GM18520 (cell line): Measurements from ENCODE around the gene B9D2.

Experiments
- ATAC-seq: cut with Tn5 transposase; IDR thresholded peaks from one replicate; pipeline ENCODE4 v1.9.1; 2021; ENCODE audit not compliant: unreplicated experiment

Gene B9D2

DNA sequence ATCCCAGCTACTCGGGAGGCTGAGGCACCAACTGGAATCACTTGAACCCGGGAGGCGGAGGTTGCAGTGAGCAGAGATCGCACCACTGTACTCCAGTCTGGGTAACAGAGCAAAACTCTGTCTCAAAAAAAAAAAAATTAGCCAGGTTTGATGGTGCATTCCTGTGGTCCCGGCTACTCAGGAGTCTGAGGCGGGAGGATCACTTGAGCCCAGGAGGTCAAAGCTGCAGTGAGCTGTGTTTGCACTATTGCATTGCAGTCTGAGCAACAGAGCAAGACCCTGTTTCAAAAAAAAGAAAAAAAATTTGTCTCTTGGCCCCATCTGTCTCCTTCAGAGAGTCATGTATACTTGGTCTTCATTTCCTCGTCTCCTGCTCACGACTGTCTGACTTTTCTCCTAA is 52.3 kb downstream of the B9D2 start:
- ATAC-seq, result no peak

DNA sequence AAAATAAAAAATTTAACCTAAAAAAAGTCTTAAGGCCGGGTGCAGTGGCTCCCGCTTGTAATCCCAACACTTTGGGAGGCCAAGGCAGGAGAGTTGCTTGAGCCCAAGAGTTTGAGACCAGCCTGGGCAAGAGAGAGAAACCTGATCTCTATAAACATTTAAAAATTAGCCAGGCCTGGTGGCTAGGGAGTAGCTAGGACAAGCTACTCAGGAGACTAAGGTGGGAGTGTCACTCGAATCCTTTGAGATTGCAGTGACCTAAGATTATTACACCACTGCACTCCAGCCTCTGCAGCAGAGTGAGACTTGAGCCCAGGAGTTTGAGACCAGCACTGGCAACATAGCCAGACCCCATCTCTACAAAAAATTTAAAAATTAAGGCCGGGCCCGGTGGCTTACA is 52.9 kb downstream of the B9D2 start:
- no peak for ATAC-seq

DNA sequence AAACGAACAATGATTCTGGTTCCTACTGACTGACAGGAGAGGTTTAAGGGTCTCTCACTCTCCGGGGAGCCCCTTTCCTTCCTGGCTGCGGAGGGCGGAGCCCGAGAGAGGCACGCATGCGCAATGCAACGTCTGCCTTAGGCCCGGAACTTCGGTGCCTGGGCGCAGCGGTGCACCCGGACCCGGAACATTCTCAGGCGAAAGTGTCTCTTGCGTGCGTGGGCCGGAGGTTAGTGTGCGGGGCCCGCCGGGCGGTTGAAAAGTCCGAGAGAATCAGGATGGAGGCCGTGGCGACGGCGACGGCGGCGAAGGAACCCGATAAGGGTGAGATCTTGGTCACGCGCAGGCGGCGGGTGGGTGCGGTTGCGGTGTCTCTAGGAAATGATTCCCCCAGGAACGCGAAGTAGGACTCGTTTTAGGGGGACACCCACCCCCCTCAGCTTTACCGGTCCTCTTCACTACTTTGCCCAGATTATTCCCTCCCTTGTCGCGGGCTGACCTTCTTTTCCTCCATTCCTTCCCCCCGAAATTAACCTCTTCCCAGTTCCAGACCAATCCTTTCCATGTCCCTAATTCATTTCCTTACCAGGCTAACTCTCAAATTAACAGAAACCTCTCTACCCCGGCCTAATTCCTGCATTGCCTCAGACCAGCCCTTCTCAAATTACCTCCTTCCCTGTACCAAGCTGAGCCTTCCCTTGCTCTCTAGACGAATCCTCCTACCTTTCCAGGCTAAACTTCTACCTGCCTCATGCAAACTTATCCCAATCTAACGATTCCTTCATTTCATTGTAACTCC is 53.7 kb downstream of the B9D2 start, which contains the start of gene CCDC97:
TSS of gene CCDC97 (plus strand) at position 140 of the 799 bp plus-strand sequence. CDS start at position 279, 139 bp downstream.
- ATAC-seq, result peak; percentile 64

DNA sequence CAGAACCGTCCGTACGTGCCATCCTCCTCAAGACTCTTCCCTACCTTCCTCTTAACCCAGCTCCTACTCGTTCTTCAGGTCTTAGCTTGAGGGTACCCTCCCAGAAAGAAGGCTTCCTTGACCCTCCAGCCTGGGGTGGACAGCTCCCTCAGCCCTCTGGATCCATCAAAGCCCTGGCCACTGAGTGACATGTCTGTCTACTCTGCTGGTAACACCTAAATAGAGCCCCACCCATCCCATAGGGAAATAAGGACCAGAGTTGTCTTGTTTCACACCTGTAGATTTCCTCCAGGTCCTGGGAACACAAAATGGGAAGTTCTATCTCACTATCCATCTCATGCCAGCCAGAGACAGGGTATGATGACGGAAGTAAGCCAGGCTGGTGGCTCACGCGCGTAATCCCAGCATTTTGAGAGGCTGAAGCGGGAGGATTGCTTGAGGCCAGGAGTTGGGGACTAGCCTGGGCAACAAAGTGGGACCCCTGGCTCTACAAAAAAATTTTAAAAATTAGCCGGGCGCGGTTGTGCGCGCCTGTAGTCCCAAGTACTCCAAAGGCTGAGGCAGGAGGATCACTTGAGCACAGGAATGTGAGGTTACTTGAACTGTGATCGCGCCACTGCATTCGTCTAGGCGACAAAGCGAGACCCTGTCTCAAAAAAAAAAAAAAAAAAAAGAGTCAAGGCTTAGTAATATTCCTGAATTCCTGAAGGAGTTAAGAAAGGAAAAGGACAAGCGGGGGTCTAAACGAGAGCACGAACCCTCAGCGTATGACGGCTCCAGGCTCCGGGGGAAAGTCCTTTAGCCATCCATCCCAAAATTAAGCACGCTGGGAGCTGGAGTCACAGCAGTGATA is 54.5 kb downstream of the B9D2 start:
- no peak for ATAC-seq

DNA sequence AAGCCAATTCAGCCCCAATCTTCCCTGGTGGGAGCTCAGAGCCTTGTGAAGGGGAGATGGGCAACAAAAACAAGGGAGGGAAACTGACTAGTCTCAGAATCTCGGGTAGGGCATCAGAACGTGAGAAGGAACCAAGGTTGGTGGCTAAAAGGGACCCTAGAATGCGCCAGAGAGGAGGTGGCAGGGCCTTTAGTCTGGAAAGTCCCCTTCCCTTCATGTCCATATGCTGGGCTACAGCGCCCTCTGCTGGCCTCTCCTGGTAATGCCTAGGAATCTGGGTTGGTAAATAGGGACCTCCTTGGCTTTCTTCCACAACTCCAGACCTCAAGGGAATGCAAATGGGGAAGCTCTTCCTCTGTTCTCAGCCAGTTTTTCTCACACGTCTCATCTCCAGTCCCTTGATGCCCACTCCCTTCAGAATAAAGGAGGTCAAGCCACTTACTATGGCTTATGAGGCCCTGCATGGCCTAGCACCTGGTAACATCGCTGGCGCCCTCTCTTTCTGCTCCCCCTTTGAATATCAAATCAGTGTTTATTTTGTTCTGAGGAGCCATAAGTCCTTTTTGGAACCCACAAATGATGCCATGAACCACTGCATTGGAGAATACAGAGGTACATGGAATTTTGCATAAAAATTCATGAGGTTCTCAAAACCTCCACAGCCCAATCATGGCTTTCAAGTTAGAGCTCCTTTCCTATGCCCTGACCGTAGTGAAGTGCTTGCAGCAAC is 55.3 kb downstream of the B9D2 start:
- ATAC-seq, result no peak

DNA sequence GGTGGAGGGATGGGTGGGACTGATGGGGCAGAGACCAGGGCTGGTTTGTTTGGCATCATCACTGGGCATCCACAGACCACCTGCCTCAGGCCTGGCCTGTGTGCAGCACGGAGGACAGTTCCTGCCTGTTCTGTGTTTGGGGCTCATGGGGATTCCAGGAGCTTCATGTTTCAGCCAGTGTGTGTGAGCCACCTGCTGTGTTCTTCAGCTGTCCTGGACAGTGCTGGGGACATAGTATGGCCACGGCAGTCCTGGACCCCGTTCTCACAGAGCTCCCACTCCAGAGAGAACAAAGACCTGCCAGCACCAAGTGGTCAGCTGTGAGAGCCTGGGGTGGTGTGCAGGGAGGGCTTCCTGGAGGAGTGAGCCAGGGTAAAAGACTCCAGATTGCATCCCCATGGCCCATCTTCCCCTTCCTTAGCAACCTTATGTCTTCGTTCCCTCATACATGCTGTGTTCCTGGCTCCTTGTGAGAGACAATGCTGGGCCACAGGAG is 55.9 kb downstream of the B9D2 start:
- no peak for ATAC-seq

DNA sequence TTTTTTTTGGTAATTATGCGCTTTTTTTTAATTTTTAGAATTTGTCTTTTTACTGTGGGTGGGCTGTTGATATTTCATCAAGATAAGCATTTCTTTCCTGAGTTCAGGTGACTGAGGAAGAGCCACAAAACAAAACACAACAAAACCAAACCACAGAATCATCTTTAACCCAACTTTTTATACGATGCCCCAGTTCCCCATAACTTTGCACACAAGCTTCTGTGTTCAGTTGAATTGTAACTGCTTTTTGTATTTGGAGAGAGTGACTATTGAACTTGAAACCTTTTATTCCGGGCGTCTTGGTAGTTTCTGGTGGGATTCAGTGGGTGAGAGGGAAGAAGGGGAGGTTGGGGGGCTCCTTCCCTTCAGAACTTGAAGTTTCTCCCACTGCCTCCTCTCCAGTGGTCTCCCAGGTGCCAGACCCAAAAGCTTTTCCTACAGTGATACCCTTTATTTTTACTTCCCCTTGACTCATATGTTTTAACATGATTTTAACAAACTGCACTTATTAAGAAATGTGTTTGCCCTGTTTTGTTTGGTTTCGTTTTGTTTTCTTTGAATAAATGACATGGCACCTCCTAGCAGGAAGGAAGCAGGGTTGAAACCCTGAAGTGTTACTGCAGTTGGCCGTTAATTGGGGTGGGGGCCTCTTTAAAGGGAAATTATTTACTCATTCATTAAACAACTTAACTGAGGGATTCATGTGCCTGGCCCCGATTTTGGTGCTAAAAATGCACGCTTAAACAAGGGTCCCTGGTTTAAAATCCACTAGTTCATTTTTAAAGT is 56.7 kb downstream of the B9D2 start:
- ATAC-seq, result no peak

DNA sequence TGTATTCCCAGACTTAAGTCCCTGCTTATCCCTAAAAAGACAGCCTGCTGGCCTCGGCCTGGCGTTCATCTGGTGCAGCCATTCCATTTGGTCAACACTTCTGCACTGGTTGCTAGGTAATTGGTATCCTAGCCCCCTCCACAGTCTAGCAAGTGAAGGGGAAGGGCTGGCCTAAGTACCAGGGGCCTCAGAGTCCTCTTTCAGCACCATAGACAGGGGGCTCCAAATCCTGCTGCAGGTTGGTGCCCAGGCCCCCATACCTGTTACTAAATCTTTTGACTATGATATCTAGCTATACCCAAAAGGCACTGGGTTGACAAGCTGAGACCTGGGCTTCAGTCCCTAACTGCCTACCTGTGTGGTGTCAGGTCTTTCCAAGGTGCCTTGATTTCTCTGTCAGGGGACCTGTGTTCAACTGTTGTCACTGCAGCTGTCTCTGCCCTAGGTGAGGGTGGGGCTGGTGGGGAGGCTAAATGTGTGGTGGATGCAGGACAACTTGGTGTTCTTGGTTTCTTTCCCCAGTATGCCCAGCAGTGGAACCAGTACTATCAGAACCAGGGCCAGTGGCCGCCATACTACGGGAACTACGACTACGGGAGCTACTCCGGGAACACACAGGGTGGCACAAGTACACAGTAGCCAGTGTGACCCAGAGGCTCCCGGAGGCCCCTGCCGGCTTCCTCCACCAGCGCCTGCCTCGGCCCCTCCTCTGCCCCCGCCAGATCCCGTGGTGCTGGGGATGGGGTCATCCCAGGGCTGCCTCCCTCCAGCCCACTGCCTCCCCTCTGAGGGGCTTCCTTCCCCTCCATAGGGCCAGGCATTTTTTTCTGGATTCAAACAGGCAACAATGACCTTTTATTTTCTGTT is 57.8 kb downstream of the B9D2 start:
- ATAC-seq, result no peak

DNA sequence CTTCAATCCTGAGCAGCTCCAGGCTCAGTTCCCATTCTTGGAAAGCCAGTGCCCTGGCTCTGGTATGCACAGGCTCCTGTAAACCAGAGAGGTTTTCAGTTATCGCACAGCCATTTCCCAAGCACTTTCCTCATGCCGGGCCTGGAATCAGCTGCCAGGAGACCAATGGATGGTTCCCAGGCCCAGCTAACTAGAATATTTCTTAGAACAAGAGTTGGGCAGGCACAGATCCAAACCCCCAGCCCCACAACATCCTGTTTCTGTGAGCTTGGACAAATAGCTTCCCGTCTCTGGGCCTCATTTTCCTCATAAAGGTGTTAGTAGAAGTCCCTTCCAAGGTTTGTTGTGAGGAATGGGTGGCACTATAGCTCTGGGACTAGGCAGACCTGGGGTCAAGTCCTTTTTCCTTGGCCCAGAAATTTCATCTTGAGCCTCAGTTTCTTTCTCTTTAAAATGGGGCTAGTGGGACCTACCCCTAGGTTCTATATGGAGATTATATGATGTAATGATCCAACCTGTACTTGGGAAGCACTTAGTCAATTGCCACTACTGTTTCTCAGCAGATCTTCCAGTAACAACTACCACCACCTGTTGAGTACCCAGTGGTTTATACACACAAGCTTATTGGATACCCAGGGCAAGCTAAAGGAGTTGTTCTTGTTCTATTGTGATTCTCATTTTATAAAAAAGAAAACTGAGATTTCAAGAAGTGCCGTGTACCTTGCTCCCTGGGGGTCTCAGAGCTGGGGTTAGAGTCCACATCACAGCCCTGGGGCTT is 59.1 kb downstream of the B9D2 start:
- no peak for ATAC-seq
